WTC11 (cell line): ENCODE results near the gene ACIN1. TPM values are rescaled to one million over a fixed set of nuclear protein-coding genes. Genes with fewer than 3 reads are reported as not detected.

Experiments used
- ATAC-seq: fragments of 200-7000 bp; cut with Tn5 transposase; 2 replicates; pipeline ENCODE4 v1.10.0; 2021; ENCODE audit warnings: mild to moderate bottlenecking, moderate library complexity
- CTCF ChIA-PET: fragments of 300-600 bp; sonication (Branson Sonifier 250); formaldehyde crosslinking; loops from one replicate; lab custom pipeline; 2021; ENCODE audit warnings: antibody characterized with exemption; lab: Charles Lee
- POLR2A ChIA-PET: fragments of 350-600 bp; sonication (Branson Sonifier 250); formaldehyde crosslinking; loops from one replicate; lab custom pipeline; 2021; ENCODE audit warnings: antibody characterized with exemption; lab: Charles Lee
- DNase-seq: peaks from one replicate; pipeline ENCODE4 v3.0.0; 2021; ENCODE audit warnings: low spot score
- H3K27ac Mint-ChIP-seq: 2 replicates; pipeline ENCODE4 v1.8.0; 2021; ENCODE audit warnings: mixed read lengths
- H3K27me3 Mint-ChIP-seq: 2 replicates; pipeline ENCODE4 v1.8.0; 2021; ENCODE audit warnings: low read depth, mild to moderate bottlenecking, moderate library complexity, mixed read lengths
- H3K36me3 Mint-ChIP-seq: 2 replicates; pipeline ENCODE4 v1.8.0; 2021; ENCODE audit warnings: mixed read lengths
- H3K4me1 Mint-ChIP-seq: 2 replicates; pipeline ENCODE4 v1.8.0; 2022; ENCODE audit warnings: mixed read lengths
- H3K4me3 Mint-ChIP-seq: 2 replicates; pipeline ENCODE4 v1.8.0; 2021; ENCODE audit warnings: mild to moderate bottlenecking, moderate library complexity, mixed read lengths
- H3K9me3 Mint-ChIP-seq: 2 replicates; pipeline ENCODE4 v1.8.0; 2021; ENCODE audit warnings: mixed read lengths
- ATF1 ChIP-seq: sonication (generic); formaldehyde crosslinking; IDR thresholded peaks from 2 replicates; pipeline ENCODE4 v1.8.1; 2023; ENCODE audit warnings: mild to moderate bottlenecking, moderate library complexity, missing genetic modification reagents
- E2F1 ChIP-seq: sonication (generic); formaldehyde crosslinking; IDR thresholded peaks from 2 replicates; pipeline ENCODE4 v1.8.0; 2022; ENCODE audit warnings: mild to moderate bottlenecking, missing genetic modification reagents
- ETV6 ChIP-seq: sonication (generic); formaldehyde crosslinking; IDR thresholded peaks from 2 replicates; pipeline ENCODE4 v1.8.1; 2022; ENCODE audit warnings: mild to moderate bottlenecking, missing genetic modification reagents
- FOXK1 ChIP-seq: sonication (generic); formaldehyde crosslinking; IDR thresholded peaks from 2 replicates; pipeline ENCODE4 v1.8.0; 2022; ENCODE audit warnings: mild to moderate bottlenecking, moderate library complexity, missing genetic modification reagents
- IRF2 ChIP-seq: sonication (generic); formaldehyde crosslinking; IDR thresholded peaks from 2 replicates; pipeline ENCODE4 v1.8.0; 2022; ENCODE audit warnings: low read depth, missing genetic modification reagents, borderline replicate concordance
- JAZF1 ChIP-seq: fragments of 250-450 bp; sonication (Bioruptor Pico); IDR thresholded peaks from 2 replicates; pipeline ENCODE4 v1.9.0; 2021; ENCODE audit warnings: moderate library complexity, mild to moderate bottlenecking, inconsistent platforms
- JUN ChIP-seq: sonication (generic); formaldehyde crosslinking; IDR thresholded peaks from 2 replicates; pipeline ENCODE4 v1.8.0; 2023; ENCODE audit warnings: mild to moderate bottlenecking, missing genetic modification reagents
- MXD4 ChIP-seq: fragments of 250-450 bp; sonication (Bioruptor Pico); IDR thresholded peaks from 2 replicates; pipeline ENCODE4 v1.8.0; 2021; ENCODE audit warnings: mild to moderate bottlenecking, moderate library complexity, borderline replicate concordance
- NR3C1 ChIP-seq: sonication (generic); formaldehyde crosslinking; conservative IDR thresholded peaks from 2 replicates; pipeline ENCODE4 v1.8.1; 2023; ENCODE audit warnings: low read depth, mild to moderate bottlenecking, missing genetic modification reagents
- PREB ChIP-seq: sonication (generic); formaldehyde crosslinking; IDR thresholded peaks from 2 replicates; pipeline ENCODE4 v1.8.1; 2022; ENCODE audit warnings: mild to moderate bottlenecking, missing genetic modification reagents, moderate library complexity, borderline replicate concordance
- PRRX2 ChIP-seq: fragments of 250-450 bp; sonication (Bioruptor Pico); IDR thresholded peaks from 2 replicates; pipeline ENCODE4 v1.8.0; 2021; ENCODE audit warnings: mild to moderate bottlenecking
- SMAD3 ChIP-seq: sonication (generic); formaldehyde crosslinking; IDR thresholded peaks from 2 replicates; pipeline ENCODE4 v1.8.0; 2022; ENCODE audit warnings: missing genetic modification reagents, mild to moderate bottlenecking, borderline replicate concordance
- TCF7 ChIP-seq: sonication (generic); formaldehyde crosslinking; IDR thresholded peaks from 2 replicates; pipeline ENCODE4 v1.8.0; 2022; ENCODE audit warnings: mild to moderate bottlenecking, low read depth, missing genetic modification reagents, moderate library complexity
- ZNF232 ChIP-seq: sonication (generic); formaldehyde crosslinking; IDR thresholded peaks from 2 replicates; pipeline ENCODE4 v1.8.0; 2022; ENCODE audit warnings: mild to moderate bottlenecking, missing genetic modification reagents
- ZNF263 ChIP-seq: sonication (generic); formaldehyde crosslinking; IDR thresholded peaks from 2 replicates; pipeline ENCODE4 v1.8.1; 2022; ENCODE audit warnings: low read depth, mild to moderate bottlenecking, moderate library complexity, missing genetic modification reagents
- ZNF281 ChIP-seq: sonication (generic); formaldehyde crosslinking; IDR thresholded peaks from 2 replicates; pipeline ENCODE4 v1.8.0; 2023; ENCODE audit warnings: mild to moderate bottlenecking, missing genetic modification reagents
- total RNA-seq: library from RNA; stranded (reverse); gene quantifications from 3 replicates; pipeline ENCODE4 v1.2.3, GENCODE V29; 2021
- TF ChIP-seq, protein P1 (sequence below): sonication (generic); formaldehyde crosslinking; IDR thresholded peaks from 2 replicates; pipeline ENCODE4 v1.8.1; 2022; ENCODE audit warnings: missing genetic modification reagents, borderline replicate concordance
- TF ChIP-seq, protein P2 (sequence below): sonication (generic); formaldehyde crosslinking; IDR thresholded peaks from 2 replicates; pipeline ENCODE4 v1.8.0; 2023; ENCODE audit warnings: missing genetic modification reagents, mild to moderate bottlenecking, borderline replicate concordance
- TF ChIP-seq, protein P3 (sequence below): sonication (generic); formaldehyde crosslinking; IDR thresholded peaks from 2 replicates; pipeline ENCODE4 v1.8.1; 2023; ENCODE audit warnings: mild to moderate bottlenecking, missing genetic modification reagents, moderate library complexity

The ACIN1 gene
- total RNA-seq, 1 experiment from 2014 or later: 229 TPM

DNA sequence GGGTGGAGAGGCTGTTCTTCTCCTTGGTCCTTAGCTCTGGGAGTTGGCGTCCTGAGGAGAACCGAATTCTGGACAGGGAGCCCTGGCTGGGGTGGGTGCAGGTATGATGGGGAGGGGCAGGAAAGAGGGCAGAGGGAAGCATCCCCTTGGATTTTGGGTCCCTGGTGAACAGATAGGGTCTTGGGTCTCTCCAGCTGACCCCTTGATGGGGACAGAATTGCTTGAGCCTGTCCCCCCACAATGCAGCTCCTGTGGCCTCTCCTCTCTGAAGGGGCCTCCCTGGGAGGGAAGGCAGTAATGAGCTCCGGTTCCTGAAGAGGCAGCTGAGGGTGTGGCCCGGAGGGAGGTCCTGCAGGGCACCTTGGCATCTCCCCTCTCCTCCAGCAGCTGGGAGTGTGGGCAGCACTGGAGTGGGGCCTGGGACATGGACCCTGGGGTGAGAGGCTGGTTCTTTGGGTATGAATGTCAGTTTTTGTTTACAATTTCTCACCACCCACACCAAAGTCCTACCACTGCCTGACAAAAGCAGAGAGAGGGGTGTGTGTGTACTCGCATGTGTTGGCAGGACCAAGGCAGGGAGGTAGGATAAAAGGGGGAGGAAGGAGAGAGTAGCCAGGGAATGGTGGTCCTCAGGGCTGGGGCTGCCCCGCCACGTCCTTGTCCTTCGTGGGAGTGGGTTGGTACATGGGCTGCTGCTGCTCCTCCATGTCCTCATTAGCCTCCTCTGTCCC lies 31.8 kb upstream of the ACIN1 start:
- POLR2A ChIA-PET: no interaction called here
- H3K27ac Mint-ChIP-seq: no peak overlapping the region
- no peak overlapping the region for H3K4me3 Mint-ChIP-seq
- DNase-seq: no peak
- no peak for ATAC-seq
- no peak for TF ChIP-seq JAZF1 (CRISPR knock-in tag)
- TF ChIP-seq, protein P1, sequence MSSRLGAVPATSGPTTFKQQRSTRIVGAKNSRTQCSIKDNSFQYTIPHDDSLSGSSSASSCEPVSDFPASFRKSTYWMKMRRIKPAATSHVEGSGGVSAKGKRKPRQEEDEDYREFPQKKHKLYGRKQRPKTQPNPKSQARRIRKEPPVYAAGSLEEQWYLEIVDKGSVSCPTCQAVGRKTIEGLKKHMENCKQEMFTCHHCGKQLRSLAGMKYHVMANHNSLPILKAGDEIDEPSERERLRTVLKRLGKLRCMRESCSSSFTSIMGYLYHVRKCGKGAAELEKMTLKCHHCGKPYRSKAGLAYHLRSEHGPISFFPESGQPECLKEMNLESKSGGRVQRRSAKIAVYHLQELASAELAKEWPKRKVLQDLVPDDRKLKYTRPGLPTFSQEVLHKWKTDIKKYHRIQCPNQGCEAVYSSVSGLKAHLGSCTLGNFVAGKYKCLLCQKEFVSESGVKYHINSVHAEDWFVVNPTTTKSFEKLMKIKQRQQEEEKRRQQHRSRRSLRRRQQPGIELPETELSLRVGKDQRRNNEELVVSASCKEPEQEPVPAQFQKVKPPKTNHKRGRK (CRISPR knock-in tag): no peak
- TF ChIP-seq, protein P2, sequence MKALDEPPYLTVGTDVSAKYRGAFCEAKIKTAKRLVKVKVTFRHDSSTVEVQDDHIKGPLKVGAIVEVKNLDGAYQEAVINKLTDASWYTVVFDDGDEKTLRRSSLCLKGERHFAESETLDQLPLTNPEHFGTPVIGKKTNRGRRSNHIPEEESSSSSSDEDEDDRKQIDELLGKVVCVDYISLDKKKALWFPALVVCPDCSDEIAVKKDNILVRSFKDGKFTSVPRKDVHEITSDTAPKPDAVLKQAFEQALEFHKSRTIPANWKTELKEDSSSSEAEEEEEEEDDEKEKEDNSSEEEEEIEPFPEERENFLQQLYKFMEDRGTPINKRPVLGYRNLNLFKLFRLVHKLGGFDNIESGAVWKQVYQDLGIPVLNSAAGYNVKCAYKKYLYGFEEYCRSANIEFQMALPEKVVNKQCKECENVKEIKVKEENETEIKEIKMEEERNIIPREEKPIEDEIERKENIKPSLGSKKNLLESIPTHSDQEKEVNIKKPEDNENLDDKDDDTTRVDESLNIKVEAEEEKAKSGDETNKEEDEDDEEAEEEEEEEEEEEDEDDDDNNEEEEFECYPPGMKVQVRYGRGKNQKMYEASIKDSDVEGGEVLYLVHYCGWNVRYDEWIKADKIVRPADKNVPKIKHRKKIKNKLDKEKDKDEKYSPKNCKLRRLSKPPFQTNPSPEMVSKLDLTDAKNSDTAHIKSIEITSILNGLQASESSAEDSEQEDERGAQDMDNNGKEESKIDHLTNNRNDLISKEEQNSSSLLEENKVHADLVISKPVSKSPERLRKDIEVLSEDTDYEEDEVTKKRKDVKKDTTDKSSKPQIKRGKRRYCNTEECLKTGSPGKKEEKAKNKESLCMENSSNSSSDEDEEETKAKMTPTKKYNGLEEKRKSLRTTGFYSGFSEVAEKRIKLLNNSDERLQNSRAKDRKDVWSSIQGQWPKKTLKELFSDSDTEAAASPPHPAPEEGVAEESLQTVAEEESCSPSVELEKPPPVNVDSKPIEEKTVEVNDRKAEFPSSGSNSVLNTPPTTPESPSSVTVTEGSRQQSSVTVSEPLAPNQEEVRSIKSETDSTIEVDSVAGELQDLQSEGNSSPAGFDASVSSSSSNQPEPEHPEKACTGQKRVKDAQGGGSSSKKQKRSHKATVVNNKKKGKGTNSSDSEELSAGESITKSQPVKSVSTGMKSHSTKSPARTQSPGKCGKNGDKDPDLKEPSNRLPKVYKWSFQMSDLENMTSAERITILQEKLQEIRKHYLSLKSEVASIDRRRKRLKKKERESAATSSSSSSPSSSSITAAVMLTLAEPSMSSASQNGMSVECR (CRISPR knock-in tag): no peak
- no peak for TF ChIP-seq SMAD3 (CRISPR knock-in tag)
- TF ChIP-seq ZNF281: no peak
- TF ChIP-seq ETV6: no peak
- TF ChIP-seq ZNF263: no peak
- no peak for TF ChIP-seq PREB (CRISPR knock-in tag)
- TF ChIP-seq E2F1 (CRISPR knock-in tag): no peak
- no peak for TF ChIP-seq PRRX2 (CRISPR knock-in tag)
- no peak for TF ChIP-seq TCF7 (CRISPR knock-in tag)
- H3K27me3 Mint-ChIP-seq: no peaks in the 10 kb centered on the region
- no peaks in the 10 kb centered on the region for H3K9me3 Mint-ChIP-seq
- CTCF ChIA-PET: interaction anchor here (0.6 to 1.8 kb wide), 8 partner anchors 19 to 253 kb away, joined by 3 to 10 read pairs (median 4); partner anchors contain the start of genes ACIN1 and C14orf119
- H3K36me3 Mint-ChIP-seq: peaks cover 39% of the 10 kb centered on the region
- H3K4me1 Mint-ChIP-seq: peaks cover 40% of the 10 kb centered on the region

DNA sequence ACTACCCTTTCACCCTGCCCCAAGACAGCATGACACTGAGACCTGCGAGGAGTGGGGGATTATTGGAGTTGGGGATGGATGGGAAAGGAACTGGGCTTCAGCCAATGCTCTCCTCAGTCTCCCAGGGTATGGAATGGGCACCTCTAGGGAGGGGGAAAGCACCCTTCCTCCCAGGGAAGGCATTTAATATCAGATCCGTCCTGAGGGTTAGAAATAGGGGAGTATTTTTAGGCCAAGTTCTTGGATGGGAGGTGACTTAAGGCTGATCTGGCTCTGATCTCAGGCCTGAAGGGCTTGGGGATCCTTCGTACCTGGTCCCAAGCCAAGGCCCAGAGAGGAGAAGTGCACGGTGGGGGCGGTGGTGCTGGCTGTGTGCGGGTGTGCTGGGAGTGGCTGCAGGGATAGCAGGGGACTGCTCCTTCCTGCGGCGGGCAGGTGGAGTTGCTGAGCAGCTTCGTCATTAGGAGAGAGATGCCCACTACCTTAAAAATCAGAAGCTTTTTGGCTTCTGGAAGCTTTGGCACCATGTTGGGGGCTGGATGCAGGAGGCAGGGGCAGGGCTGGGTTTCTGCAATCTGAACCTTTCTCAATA lies 31.1 kb upstream of the ACIN1 start:
- ATAC-seq: peak; percentile 63
- peak overlapping the region; percentile 43 for H3K27ac Mint-ChIP-seq
- TF ChIP-seq NR3C1 (CRISPR knock-in tag) (no peak), ATF1 (CRISPR knock-in tag) (no peak), MXD4 (no peak), JUN (CRISPR knock-in tag) (no peak), JAZF1 (CRISPR knock-in tag) (no peak), IRF2 (CRISPR knock-in tag) (no peak), FOXK1 (CRISPR knock-in tag) (no peak), ZNF232 (CRISPR knock-in tag) (no peak)
- TF ChIP-seq, protein P3, sequence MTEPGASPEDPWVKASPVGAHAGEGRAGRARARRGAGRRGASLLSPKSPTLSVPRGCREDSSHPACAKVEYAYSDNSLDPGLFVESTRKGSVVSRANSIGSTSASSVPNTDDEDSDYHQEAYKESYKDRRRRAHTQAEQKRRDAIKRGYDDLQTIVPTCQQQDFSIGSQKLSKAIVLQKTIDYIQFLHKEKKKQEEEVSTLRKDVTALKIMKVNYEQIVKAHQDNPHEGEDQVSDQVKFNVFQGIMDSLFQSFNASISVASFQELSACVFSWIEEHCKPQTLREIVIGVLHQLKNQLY (CRISPR knock-in tag): no peak

More for the DNA sequence above, 31.1 kb upstream of the ACIN1 start:
- Mint-ChIP-seq H3K36me3 (peaks cover 34% of the 10 kb centered on the region), H3K9me3 (no peaks in the 10 kb centered on the region), H3K4me3 (no peak overlapping the region), H3K27me3 (no peaks in the 10 kb centered on the region), H3K4me1 (peaks cover 47% of the 10 kb centered on the region)
- POLR2A ChIA-PET: interaction anchor here (0.9 kb wide), 1 partner anchor 31 kb away, joined by 3 read pairs; the partner anchor contains the start of gene ACIN1
- CTCF ChIA-PET: interaction anchor here (0.6 to 1.8 kb wide), 8 partner anchors 19 to 200 kb away, joined by 3 to 10 read pairs (median 4); partner anchors contain the start of genes ACIN1 and C14orf119
- DNase-seq: peak; percentile 38
